RWPE1 (cell line): ENCODE measurements around the gene GABRA5.

Experiments
- CTCF ChIA-PET: fragments of 350-600 bp; sonication (Branson Sonifier 250); formaldehyde crosslinking; extraction: SDS; loops from one replicate; lab custom pipeline; 2021; lab: Yijun Ruan, JAX
- POLR2A ChIA-PET: fragments of 400-600 bp; formaldehyde crosslinking; extraction: SDS; loops from one replicate; lab custom pipeline; 2020; ENCODE audit warnings: antibody characterized with exemption; ENCODE audit not compliant: low non-redundant PET; lab: Yijun Ruan, JAX
- DNase-seq: peaks from one replicate; pipeline ENCODE4 v3.0.0; 2012; ENCODE audit warnings: low spot score
- H3K27ac ChIP-seq: fragments of 450-650 bp; 2 replicates; pipeline ENCODE4 v1.5.1; 2017
- TF ChIP-seq, protein P1 (sequence below): fragments of 450-650 bp; conservative IDR thresholded peaks from 2 replicates; pipeline ENCODE4 v1.5.1; 2017; ENCODE audit warnings: low read depth, mild to moderate bottlenecking

The GABRA5 gene

GRCh38 chr15:26864664-26865191, 2.1 kb upstream of the GABRA5 start:
- no peak overlapping the region for H3K27ac ChIP-seq
- TF ChIP-seq, protein P1, sequence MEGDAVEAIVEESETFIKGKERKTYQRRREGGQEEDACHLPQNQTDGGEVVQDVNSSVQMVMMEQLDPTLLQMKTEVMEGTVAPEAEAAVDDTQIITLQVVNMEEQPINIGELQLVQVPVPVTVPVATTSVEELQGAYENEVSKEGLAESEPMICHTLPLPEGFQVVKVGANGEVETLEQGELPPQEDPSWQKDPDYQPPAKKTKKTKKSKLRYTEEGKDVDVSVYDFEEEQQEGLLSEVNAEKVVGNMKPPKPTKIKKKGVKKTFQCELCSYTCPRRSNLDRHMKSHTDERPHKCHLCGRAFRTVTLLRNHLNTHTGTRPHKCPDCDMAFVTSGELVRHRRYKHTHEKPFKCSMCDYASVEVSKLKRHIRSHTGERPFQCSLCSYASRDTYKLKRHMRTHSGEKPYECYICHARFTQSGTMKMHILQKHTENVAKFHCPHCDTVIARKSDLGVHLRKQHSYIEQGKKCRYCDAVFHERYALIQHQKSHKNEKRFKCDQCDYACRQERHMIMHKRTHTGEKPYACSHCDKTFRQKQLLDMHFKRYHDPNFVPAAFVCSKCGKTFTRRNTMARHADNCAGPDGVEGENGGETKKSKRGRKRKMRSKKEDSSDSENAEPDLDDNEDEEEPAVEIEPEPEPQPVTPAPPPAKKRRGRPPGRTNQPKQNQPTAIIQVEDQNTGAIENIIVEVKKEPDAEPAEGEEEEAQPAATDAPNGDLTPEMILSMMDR = peak; percentile 67
- DNase-seq = peak; percentile 37
- ChIA-PET POLR2A (no interaction called here), CTCF (interaction anchor here (0.6 kb wide), 1 partner anchor 1336 kb away, joined by 5 read pairs; no protein-coding TSS in a partner anchor)

DNA sequence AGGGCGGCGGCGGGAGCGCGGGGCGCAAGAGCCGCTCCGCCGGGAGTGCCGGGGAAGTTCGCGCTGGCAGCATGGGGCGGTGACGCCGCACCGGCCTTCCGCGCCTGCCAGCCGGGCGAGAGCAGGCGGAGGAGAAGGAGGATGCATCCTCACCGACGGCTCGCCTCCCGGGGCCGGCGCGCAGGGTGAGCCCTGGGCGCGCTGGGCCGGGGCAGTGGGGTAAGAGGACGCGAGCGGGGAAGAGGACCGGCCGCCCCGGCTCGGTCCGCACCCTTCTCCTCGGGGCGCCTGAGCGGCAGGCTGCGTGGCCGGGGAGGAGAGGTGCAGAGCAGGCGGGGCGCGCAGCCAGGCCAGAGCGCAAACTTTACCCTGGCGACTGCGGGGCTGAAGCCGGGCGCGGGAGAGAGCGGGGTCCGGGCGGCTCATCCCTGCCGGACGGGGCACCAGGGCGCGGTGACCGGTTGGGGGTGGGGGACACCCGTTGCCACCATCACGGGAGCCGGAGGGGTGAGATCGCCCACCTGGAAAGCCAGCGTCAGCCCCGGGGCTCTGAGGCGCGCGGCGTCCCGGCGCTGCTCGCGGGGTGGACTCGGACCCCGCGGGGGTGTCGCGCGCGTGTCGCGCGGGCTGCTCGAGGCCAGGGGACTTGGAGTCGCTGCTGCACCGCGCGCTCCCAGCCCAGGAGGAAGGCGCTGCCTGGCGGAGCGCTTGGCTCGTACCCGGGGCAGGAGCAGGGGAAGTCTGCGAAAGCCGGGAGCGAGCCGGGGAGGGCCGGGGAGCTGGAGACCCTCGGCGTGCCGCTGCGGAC, 542 bp downstream of the GABRA5 start:
- no peak for DNase-seq
- POLR2A ChIA-PET = no interaction called here
- CTCF ChIA-PET = no interaction called here
- H3K27ac ChIP-seq = no peak overlapping the region
- TF ChIP-seq, protein P1 = no peak

- ChIA-PET POLR2A (no interaction called here), CTCF (no interaction called here)
- TF ChIP-seq, protein P1 = no peak
- H3K27ac ChIP-seq = no peak overlapping the region
- DNase-seq = no peak
Measured at GRCh38 chr15:26868029-26868685, 1.3 kb downstream of the GABRA5 start.

DNA sequence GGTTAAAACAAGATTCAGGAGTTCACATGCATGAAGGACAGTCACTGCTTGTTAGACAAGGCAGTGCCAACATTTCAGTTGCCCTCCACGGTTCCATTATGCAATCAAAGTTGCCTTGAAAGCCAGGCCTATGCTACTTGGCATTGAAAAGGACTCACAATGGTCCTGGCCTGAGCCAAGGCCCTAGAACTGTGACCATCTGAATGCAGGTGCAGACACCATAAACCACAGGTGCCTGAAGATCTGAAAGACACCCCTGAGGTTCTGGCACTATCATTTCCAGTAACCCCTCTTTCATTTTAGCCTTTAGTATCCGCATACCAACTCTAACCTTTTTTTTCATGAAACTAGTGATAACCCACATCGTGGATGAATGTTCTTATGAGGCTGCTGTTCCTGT, 2.8 kb downstream of the GABRA5 start:
- TF ChIP-seq, protein P1 = no peak
- H3K27ac ChIP-seq = no peak overlapping the region
- ChIA-PET CTCF (no interaction called here), POLR2A (no interaction called here)
- no peak for DNase-seq

- DNase-seq = no peak
- ChIA-PET CTCF (no interaction called here), POLR2A (no interaction called here)
- H3K27ac ChIP-seq = no peak overlapping the region
- TF ChIP-seq, protein P1 = no peak
Measured at GRCh38 chr15:26870346-26870745, 3.5 kb downstream of the GABRA5 start.

DNA sequence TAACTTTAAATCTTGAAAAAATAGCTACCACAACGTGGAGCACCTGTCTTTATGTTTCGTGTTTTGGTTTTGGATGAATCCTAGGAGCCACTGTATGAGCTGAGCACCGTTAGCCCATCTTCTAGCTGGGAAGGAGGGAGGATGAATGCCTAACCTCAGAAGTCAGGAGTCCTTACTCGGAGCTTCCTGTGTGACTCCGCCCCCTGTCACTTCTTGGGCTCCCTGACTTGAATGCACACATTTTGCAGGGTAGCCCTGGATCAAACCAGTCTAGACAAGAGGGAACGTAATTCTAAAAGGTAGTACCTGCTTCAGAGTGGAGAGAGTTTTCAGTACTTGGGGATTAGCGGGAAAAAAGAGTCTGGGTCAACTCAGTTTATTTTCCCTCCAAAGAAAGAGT, 5.3 kb downstream of the GABRA5 start:
- H3K27ac ChIP-seq = no peak overlapping the region
- TF ChIP-seq, protein P1 = no peak
- no peak for DNase-seq
- ChIA-PET CTCF (no interaction called here), POLR2A (no interaction called here)
